Upper lobe of right lung (tissue), 1 donor: ENCODE data around the gene TMC3. TPM values are rescaled to one million over a fixed set of nuclear protein-coding genes. Genes with fewer than 3 reads are reported as not detected.

Experiments
- ATAC-seq: fragments of 200-7000 bp; cut with Tn5 transposase; one replicate; pipeline ENCODE4 v1.9.1; 2020; ENCODE audit warnings: mild to moderate bottlenecking, moderate library complexity
- DNase-seq: peaks from one replicate; pipeline ENCODE4 v3.0.0-alpha.2; 2020
- H3K27ac ChIP-seq: fragments of 200-600 bp; one replicate; pipeline ENCODE4 v1.8.0; 2022
- H3K27me3 ChIP-seq: fragments of 200-600 bp; one replicate; pipeline ENCODE4 v1.8.0; 2022; ENCODE audit warnings: mild to moderate bottlenecking
- H3K36me3 ChIP-seq: fragments of 200-600 bp; one replicate; pipeline ENCODE4 v1.8.0; 2022
- H3K4me1 ChIP-seq: fragments of 200-600 bp; one replicate; pipeline ENCODE4 v1.8.0; 2022
- H3K4me3 ChIP-seq: fragments of 200-600 bp; one replicate; pipeline ENCODE4 v1.8.0; 2022; ENCODE audit warnings: mild to moderate bottlenecking
- H3K9me3 ChIP-seq: fragments of 200-600 bp; one replicate; pipeline ENCODE4 v1.8.0; 2022
- CTCF ChIP-seq: fragments of 200-600 bp; IDR thresholded peaks from one replicate; pipeline ENCODE4 v1.8.0; 2022; ENCODE audit warnings: antibody characterized with exemption
- intact Hi-C: fragments of 100-400 bp; cut with DNase I; formaldehyde crosslinking; loops from one replicate; pipeline ENCODE4 v1.11.0; 2022
- total RNA-seq: library from RNA; stranded (reverse); fragmentation: NEBNext Ultra II Directional; extraction: Animal tissue kit (Norgen Biotek cat#: 25700); gene quantifications from one replicate; pipeline ENCODE4 v1.2.1, GENCODE V29; 2021
- donor health status: DM: no; HTN: yes; CAD: no; lungs with severe emphysema.

The TMC3 gene
- total RNA-seq, 1 donor from 2014 or later: not detected

- Histone ChIP-seq H3K4me3 (no peak overlapping the region), H3K4me1 (no peaks in the 10 kb centered on the region), H3K27me3 (no peaks in the 10 kb centered on the region), H3K9me3 (no peaks in the 10 kb centered on the region), H3K36me3 (no peaks in the 10 kb centered on the region), H3K27ac (peak overlapping the region; percentile 4)
- no peak for TF ChIP-seq CTCF
- intact Hi-C loops: loop anchor here (10.0 kb wide), 1 partner anchor 56 kb away; no protein-coding TSS in a partner anchor
- no peak for DNase-seq
- ATAC-seq: peak; percentile 25
Measured at GRCh38 chr15:81338170-81339007, 35.6 kb downstream of the TMC3 start.

- Histone ChIP-seq H3K4me1 (no peaks in the 10 kb centered on the region), H3K27me3 (no peaks in the 10 kb centered on the region), H3K4me3 (no peak overlapping the region), H3K9me3 (no peaks in the 10 kb centered on the region), H3K36me3 (no peaks in the 10 kb centered on the region), H3K27ac (no peak overlapping the region)
- no peak for TF ChIP-seq CTCF
- DNase-seq: no peak
- intact Hi-C loops: loop anchor here (10.0 kb wide), 1 partner anchor 57 kb away; no protein-coding TSS in a partner anchor
- ATAC-seq: no peak
Measured at GRCh38 chr15:81337713-81338157, 36.3 kb downstream of the TMC3 start.

- no peaks in the 10 kb centered on the region for H3K4me1 ChIP-seq
- H3K27ac ChIP-seq: no peak overlapping the region
- no peak for DNase-seq
- intact Hi-C loops: loop anchor here (10.0 kb wide), 1 partner anchor 58 kb away; no protein-coding TSS in a partner anchor
- no peak for ATAC-seq
- no peak overlapping the region for H3K4me3 ChIP-seq
- no peak for TF ChIP-seq CTCF
- no peaks in the 10 kb centered on the region for H3K27me3 ChIP-seq
- H3K9me3 ChIP-seq: no peaks in the 10 kb centered on the region
- no peaks in the 10 kb centered on the region for H3K36me3 ChIP-seq
Measured at GRCh38 chr15:81337241-81337640, 36.8 kb downstream of the TMC3 start.

- intact Hi-C loops: loop anchor here (10.0 kb wide), 1 partner anchor 58 kb away; no protein-coding TSS in a partner anchor
- H3K9me3 ChIP-seq: no peaks in the 10 kb centered on the region
- H3K27me3 ChIP-seq: no peaks in the 10 kb centered on the region
- ATAC-seq: peak; percentile 24
- H3K36me3 ChIP-seq: no peaks in the 10 kb centered on the region
- peak; percentile 36 for TF ChIP-seq CTCF
- no peak overlapping the region for H3K27ac ChIP-seq
- no peaks in the 10 kb centered on the region for H3K4me1 ChIP-seq
- no peak overlapping the region for H3K4me3 ChIP-seq
- DNase-seq: no peak
Measured at GRCh38 chr15:81336568-81336967, 37.4 kb downstream of the TMC3 start.

GRCh38 chr15:81335631-81336030 is 38.4 kb downstream of the TMC3 start:
- intact Hi-C loops: loop anchor here (10.0 kb wide), 1 partner anchor 59 kb away; no protein-coding TSS in a partner anchor
- TF ChIP-seq CTCF: no peak

More at GRCh38 chr15:81335631-81336030, 38.4 kb downstream of the TMC3 start:
- no peak overlapping the region for H3K4me3 ChIP-seq
- H3K4me1 ChIP-seq: no peaks in the 10 kb centered on the region
- H3K27me3 ChIP-seq: no peaks in the 10 kb centered on the region
- no peak overlapping the region for H3K27ac ChIP-seq
- H3K36me3 ChIP-seq: no peaks in the 10 kb centered on the region
- no peaks in the 10 kb centered on the region for H3K9me3 ChIP-seq
- ATAC-seq (no peak), DNase-seq (no peak)
